CD4-positive, alpha-beta T cell treated with Interleukin-21 for 1 hour (primary cell): ENCODE results near the gene NUDT1.

Experiments used
- DNase-seq: peaks from one replicate; pipeline ENCODE4 v3.0.0-alpha.2; 2020

Gene NUDT1

DNA sequence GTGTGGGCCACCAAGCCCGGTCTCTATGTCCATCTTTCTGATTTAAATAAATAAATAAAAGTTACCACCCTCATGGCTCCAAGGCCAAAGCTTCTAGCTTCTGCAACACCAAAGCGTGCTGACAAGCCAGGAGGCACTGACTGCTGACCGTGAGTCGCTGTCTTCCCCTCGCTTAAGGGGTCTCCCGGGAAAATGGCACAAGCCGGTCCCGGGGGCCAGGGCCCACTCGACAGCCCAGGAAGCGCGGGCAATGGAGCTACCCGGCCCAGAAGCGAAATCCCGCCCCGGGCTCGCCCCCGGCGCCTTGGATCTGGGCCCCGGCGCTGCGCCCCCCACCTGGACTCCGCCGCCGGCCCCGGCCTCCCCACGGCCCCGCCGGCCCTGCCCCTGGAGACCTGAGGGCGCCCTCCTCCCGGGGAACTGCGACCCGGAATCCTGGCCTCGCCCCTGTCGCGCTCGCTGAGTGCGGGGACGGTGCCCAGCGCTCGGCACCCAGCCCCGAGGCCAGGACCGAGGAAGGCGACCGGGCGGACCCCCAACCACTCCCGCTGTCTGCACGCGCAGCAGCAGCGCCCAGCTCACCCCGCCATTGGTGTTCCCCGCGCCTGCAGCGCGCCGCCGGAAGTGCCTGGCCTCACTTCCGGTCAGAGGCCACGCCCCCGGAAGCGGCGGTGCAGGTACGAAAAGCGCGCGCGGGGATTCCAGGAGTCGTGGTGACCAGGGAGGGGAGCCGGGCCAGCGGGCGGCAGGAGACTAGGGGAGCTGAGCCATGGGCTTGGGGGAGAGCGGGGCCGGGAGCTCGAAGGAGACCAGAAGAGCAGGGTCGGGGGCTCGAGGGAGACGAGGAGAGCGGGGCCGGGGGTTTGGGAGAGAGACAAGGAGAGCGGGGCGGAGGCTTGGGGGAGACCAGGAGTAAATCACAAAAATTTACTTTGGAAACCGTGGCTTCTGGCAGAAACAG lies at the start of gene NUDT1, which contains the start of gene MRM2:
Gene NUDT1 (plus strand): TSS at position 647 of the 961 bp plus-strand sequence. CDS start 2,349 bp downstream, outside the sequence.
Gene MRM2 (minus strand): TSS at position 626 of the 961 bp plus-strand sequence. CDS start 36 bp downstream, at position 590.
- peak; percentile 71 for DNase-seq

- no peak for DNase-seq
Measured at GRCh38 chr7:2192831-2193534, 49.0 kb upstream of the NUDT1 start.

DNA sequence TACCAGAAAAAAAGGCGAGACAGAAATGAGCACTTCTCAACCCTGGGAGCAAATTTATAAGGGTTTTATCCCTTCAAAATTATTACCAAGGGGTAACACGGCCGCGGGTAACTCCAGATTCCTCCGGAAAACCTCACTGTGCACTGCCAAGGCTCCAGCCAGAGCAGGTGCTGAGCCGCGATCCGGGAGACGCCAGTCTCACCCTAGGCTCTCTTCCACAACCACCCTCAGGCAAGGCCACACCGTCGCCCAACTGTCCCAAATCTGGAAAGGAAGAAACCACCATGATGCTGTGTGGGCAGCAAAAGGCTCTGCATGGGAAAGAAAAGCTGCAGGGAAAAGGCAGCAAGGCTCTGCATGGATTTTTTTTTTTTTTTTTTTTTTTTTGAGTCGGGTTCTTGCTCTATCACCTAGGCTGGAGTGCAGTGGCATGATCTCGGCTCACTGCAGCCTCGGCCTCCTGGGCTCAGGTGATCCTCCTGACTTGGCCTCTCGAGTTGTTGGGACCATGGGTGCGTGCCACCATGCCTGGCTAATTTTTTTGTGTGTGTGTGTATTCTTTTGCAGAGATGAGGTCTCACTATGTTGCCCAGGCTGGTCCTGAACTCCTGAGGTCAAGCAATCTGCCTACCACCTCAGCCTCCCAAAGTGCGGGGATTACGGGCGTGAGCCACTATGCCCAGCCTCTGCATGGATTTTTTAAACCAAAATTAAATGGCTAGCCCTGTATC lies 48.3 kb upstream of the NUDT1 start:
- no peak for DNase-seq

DNA sequence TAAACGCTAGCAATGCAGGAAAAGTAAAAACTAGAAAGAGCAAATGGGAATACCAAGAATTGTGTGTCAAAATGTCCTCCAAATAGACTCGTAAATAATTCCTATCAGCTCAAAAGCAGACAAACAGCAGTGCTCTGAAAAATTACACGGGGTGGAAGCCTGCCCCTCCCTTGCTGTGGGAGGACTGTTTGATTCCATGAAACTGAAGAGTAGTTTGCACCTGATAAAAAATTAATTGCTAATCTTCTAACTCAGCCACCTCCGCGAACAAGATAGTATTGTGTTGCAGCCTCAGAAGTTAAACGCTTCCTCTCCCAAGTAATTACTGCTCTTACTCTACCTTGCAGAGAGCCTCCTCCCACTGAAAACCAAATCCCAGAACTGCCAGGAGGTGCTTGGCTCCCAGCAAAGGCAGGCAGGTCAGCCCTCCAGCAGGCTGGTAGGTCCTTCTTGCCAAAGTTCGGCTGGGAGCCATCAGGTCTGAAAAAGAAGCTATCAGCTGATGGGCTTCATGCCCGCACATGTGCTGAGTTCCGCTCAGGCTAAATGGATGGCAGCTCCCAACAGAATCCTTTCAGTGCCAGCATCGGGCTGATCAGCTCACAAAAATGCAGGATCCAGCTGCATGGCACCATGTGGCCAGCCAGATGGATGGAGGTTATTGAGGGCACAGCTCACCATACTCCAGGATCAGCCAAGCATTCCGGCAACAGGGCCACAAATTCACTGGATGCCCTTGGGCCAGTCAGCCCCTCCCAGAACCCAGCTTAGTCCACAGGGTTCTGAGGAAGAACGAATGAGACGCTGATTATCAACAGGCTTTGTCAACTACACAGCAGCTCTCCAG lies 46.4 kb upstream of the NUDT1 start:
- no peak for DNase-seq

DNA sequence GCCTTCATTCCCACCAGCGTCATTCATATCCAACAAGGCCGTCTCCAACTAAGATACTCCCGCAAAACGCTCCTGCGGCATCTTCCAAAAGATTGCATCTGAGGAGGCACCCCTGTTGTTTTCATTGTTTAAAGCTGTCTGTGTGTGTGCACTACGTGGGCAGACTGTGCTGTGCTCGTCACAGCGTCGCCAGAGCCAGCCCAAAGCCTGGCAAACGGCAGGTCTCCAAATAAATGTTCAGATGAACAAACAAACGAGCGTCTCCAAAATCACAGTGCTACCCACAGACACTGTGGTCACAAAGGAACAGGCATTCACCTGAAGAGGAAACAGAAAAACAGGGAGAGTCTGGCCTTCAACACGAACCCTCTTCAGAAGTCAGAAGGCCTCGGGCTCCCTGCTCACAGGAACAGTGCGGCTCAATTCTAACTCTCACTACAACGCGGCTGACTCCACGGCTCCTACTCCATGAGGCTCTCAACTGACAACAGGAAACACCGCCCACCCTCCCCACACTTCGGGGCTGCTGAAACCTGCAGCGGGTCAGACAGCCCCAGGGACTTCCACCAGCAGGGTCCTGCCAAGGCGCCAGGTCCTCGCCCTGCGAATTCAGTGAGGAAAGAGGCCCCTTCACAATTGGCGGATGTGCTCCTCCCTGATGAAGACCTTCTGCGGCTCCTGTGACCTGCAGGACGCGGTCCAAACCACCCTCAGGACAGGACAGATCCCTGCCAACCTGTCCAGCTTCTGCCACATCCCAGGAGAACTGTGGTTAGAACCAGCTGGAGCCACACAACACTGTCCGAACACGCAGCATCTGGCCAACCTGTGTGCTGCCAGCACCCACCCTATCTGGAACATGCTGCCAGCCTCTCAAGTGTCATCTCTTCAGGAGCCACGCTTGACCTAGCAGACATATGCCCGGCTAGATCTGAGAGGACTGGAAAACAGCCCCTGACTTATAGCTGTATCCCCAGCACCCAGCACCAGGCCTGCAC lies 45.3 kb upstream of the NUDT1 start:
- DNase-seq, result no peak

GRCh38 chr7:2197436-2198155 lies 44.4 kb upstream of the NUDT1 start:
- no peak for DNase-seq

DNA sequence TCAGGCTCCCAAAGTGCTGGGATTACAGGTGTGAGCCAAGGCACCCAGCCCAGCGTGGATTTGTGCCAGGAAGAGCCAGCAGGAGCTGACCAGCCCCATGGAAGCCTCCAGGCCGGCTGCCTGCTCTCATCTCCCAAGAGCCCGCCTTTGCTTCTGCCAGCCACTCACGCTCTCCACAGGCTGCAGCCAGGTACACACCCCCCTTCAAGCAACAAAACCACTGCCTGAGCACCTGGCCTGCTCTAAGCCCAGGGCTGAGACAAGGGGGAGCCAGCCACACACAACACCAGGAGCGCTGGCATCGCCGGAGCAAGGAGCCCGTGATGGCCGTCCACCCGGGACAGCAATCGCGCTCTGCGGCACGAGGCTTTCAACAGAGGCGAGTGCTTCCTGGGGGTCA lies 43.8 kb upstream of the NUDT1 start:
- no peak for DNase-seq

GRCh38 chr7:2198760-2199159 lies 43.3 kb upstream of the NUDT1 start:
- DNase-seq, result no peak

- no peak for DNase-seq
Measured at GRCh38 chr7:2199528-2199927, 42.5 kb upstream of the NUDT1 start.

- no peak for DNase-seq
Measured at GRCh38 chr7:2199956-2200583, 42.0 kb upstream of the NUDT1 start.

- DNase-seq, result no peak
Measured at GRCh38 chr7:2200584-2200980, 41.4 kb upstream of the NUDT1 start.

GRCh38 chr7:2201128-2201527 lies 40.9 kb upstream of the NUDT1 start:
- DNase-seq, result no peak

- no peak for DNase-seq
Measured at GRCh38 chr7:2201686-2202360, 40.2 kb upstream of the NUDT1 start.

DNA sequence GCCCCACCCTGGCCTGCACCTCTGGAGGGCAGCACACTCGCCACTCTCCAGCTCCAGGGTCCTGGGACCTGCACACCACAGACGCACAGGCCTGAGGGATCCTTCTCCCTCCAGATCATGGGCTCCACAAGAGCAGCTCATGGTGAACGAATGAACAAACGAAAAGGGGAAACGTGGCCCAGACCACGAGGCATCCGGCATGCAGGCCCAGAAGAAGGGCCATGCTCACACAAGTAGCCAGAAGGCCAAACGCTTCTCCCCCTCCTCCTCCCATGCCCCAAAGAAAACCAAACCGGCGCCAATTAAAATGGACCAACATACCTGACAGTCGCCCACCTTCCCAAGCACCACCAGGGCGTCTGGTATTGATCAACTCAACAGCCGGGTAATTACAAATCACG lies 39.7 kb upstream of the NUDT1 start:
- no peak for DNase-seq

DNA sequence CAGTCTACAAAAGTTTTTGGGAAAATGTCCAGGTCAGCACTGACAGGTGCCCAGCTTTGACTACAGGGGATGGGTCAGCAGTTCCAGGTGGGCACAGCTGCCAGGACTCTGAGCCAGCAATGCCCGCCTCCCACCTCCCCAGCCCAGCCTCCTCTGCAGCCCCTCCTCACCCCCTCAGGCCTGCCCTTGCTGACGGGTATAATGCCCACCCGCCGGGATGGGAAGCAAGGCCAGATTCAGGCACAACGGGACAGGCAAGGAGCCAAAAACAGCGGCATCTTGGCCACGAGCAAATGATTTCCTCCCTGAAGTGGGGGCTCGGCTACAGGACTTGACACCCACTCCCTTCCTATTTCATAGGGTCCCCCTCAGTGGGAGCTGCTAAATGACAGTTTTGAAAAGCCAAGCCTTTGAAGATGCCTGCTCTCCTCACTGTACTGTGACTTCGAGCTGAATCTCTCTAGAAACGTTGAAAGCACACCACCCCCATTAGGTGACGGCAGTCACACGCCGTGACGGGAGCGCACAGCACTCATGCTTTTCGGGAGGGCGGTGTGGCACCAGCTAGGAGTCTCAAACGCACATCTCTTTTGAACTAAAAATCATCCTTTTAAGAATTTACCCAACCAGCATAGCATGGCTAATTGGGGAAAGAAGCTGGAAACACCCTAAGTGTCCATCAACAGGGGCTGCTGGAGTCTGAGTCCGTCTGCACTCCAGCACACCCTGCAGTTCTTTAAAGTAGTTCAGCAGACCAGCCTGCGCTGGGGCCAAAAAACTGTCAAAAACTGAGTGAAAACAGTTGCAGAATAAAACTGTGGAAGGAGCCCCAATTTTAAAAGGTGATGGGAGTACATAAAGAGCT lies 38.9 kb upstream of the NUDT1 start:
- no peak for DNase-seq

- DNase-seq, result no peak
Measured at GRCh38 chr7:2203766-2204300, 38.2 kb upstream of the NUDT1 start.

- no peak for DNase-seq
Measured at GRCh38 chr7:2204446-2204845, 37.6 kb upstream of the NUDT1 start.
